Duodenal mucosa (tissue), 2 donors: ENCODE results near the gene GOLGA3.

Experiments used
- H3K27ac ChIP-seq: one replicate; pipeline ENCODE4 v1.7.0; 2013; ENCODE audit warnings: low read depth, low read length
- H3K27me3 ChIP-seq, 2 donors: one replicate each; pipeline ENCODE4 v1.7.0; 2013; ENCODE audit warnings: low read length in 2 of 2, control low read depth in 1 of 2; ENCODE audit not compliant: insufficient read depth in 2 of 2, control insufficient read depth in 1 of 2
- H3K36me3 ChIP-seq, 2 donors: one replicate each; pipeline ENCODE4 v1.7.0; 2013; ENCODE audit warnings: low read length in 2 of 2, control low read depth in 1 of 2; ENCODE audit not compliant: insufficient read depth in 2 of 2, control insufficient read depth in 1 of 2
- H3K4me1 ChIP-seq, 2 donors: one replicate each; pipeline ENCODE4 v1.7.0; 2013; ENCODE audit warnings: low read length in 2 of 2, control low read depth in 1 of 2; ENCODE audit not compliant: insufficient read depth in 2 of 2, control insufficient read depth in 1 of 2
- H3K4me3 ChIP-seq, 2 donors: one replicate each; pipeline ENCODE4 v1.7.0; 2013; ENCODE audit warnings: low read length in 2 of 2, low read depth in 1 of 2
- H3K9ac ChIP-seq, 2 donors: one replicate each; pipeline ENCODE4 v1.7.0; 2013; ENCODE audit warnings: low read length in 2 of 2, low read depth in 1 of 2
- H3K9me3 ChIP-seq, 2 donors: one replicate each; pipeline ENCODE4 v1.7.0; 2013; ENCODE audit warnings: low read length in 2 of 2, control low read depth in 1 of 2; ENCODE audit not compliant: control insufficient read depth in 1 of 2

The GOLGA3 gene

DNA sequence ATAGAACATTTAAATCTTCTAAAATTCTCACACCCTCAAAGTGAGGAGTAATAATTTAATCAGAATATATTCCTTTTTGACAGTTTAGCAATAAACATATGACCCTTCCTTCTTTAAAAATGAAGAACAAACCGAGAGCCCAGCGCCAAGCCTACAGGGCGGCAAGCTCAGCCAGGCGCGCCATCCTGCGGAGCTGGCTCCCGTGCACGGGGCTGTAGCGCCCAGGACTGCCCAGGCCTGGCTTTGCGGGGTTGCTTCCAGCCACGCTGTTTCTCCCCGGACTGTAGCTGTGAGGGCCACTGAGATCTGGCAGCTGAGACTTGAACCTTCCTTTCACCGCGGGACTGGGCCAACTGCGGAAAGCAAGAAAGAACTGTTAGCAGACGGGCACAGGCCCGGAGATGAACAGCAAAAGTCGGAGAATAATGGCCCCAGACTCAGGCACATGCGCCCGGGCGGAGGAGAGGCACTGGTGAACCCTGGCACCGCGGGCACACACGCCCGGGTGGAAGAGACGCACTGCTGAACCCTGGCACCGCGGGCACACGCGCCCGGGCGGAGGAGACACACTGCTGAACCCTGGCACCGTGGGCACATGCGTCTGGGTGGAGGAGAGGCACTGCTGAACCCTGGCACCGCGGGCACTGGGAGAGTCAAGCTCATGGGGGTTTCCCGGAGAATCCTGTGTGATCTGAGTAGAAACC lies 101.4 kb downstream of the GOLGA3 start:
- H3K27ac ChIP-seq = no peak overlapping the region
- no peaks in the 10 kb centered on the region for H3K4me1 ChIP-seq
- H3K36me3 ChIP-seq = peaks cover 39 to 83% of the 10 kb centered on the region in 2 donors
- no peak overlapping the region for H3K9ac ChIP-seq
- no peak overlapping the region for H3K4me3 ChIP-seq
- no peaks in the 10 kb centered on the region for H3K27me3 ChIP-seq
- no peaks in the 10 kb centered on the region for H3K9me3 ChIP-seq

DNA sequence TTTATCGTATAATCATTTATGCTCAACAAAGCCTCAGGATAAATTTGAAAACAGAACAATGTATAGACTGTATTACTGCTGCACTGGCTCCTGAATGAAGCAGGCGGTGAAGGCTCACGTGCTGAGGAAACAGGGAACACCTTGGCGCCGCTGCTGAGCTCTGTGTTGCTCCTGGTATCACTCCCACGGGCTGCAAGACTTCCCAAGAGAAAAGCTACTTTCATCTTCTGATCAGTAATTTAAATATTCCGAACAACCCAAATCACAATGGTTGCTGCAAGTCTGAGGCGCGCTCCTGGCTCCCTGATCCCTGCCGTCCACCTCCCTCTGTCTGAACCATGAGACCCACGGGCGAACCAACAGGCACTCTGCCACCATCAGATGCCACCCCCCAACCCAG lies 102.3 kb downstream of the GOLGA3 start:
- Histone ChIP-seq H3K27ac (no peak overlapping the region), H3K4me1 (no peaks in the 10 kb centered on the region), H3K27me3 (no peaks in the 10 kb centered on the region), H3K9me3 (no peaks in the 10 kb centered on the region), H3K36me3 (peaks cover 36 to 80% of the 10 kb centered on the region in 2 donors), H3K4me3 (no peak overlapping the region), H3K9ac (no peak overlapping the region)

DNA sequence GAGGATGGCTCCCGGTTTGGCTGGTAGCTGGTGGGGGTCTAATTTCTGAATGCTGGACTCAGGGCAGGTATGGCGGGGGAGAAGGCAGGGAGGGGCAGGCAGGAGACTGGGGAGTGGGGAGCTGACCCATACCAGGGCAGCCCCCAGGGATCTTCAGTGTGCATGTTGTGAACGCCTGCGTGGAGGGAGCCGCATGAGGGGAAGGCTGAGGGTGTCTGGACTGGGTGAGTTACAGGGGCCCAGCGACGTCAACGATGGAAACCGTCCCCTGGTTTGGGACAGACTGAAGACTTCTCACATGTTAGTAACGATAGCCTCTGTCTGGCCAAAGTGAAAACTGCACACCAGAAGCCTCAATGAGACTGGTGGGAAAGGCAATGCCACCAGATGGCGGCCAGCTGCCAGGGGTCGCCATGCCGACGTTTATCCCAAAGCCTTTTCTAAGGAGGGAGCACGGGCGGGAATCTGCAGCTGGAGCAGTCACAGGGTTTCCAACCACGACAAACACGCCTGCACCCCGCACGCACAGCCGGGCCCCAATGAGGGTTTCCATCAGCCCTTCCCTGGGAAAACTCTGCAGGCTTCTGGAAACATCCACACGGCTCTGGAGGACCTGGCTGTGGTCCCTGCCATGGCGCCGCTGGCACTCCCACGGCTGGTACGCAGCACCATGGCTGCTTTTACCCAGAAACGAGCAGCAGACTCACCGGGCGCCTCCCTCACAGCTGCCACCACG lies 104.0 kb downstream of the GOLGA3 start:
- H3K27ac ChIP-seq = no peak overlapping the region
- no peaks in the 10 kb centered on the region for H3K4me1 ChIP-seq
- H3K9ac ChIP-seq = no peak overlapping the region
- no peaks in the 10 kb centered on the region for H3K27me3 ChIP-seq
- H3K9me3 ChIP-seq = no peaks in the 10 kb centered on the region
- H3K4me3 ChIP-seq = no peak overlapping the region
- H3K36me3 ChIP-seq = peaks cover 42 to 78% of the 10 kb centered on the region in 2 donors

DNA sequence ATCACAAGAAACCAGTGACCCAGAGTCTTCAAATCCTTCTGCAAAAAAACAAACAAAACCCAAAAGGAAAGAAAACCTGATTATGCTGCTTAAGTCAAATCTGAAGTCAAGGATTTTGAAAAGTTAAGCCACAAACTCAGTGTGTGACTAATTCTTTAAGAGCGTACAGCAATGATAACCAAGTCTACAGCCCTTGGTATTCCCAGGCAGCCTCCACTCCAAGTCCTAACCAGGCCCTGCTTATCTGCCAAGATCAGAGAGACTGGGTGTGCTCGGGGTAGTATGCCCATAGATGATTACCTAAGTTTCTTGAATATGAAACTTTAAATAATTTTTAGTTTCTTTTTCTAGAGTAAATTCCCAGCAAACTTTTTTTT lies 104.9 kb downstream of the GOLGA3 start:
- H3K4me3 ChIP-seq = no peak overlapping the region
- no peak overlapping the region for H3K27ac ChIP-seq
- no peaks in the 10 kb centered on the region for H3K9me3 ChIP-seq
- H3K27me3 ChIP-seq = no peaks in the 10 kb centered on the region
- no peaks in the 10 kb centered on the region for H3K4me1 ChIP-seq
- peaks cover 45 to 84% of the 10 kb centered on the region in 2 donors for H3K36me3 ChIP-seq
- no peak overlapping the region for H3K9ac ChIP-seq

DNA sequence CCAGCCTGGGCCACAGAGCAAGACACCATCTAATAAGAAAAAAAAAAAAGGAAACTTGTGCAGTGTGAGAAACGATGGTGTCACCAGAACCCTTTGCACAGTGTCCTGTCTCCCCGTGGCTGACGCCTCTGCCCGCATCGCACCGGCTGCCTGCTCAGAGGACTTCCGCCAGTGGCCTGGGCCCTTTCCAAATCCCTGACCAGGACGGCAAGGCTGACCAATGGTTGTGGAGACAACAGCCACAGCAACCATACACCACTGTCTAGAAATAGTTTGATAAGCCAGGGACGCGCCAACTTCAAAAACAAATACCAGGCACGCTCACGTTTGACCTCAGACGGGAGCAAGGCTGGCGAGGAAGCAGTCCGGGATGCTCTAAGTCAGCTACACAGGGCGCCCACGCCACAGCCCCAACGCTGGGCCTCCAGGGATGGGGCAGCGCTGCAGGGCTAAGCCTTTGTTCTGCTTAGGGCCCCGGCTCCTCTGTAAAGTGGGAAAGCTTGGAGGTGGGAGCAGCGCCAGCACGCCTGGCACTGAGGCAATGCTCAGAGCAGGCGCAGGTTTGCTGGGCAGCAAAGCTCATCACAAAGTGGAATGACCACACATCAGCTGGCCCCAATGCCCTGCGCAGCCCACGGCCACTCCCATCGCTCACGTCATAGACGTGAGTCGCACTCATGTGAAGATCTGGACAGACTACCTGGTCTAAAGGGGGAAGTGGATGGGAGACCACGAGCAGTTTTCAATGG lies 105.5 kb downstream of the GOLGA3 start:
- peaks cover 47 to 82% of the 10 kb centered on the region in 2 donors for H3K36me3 ChIP-seq
- H3K9ac ChIP-seq = no peak overlapping the region
- H3K4me1 ChIP-seq = no peaks in the 10 kb centered on the region
- no peak overlapping the region for H3K27ac ChIP-seq
- H3K9me3 ChIP-seq = no peaks in the 10 kb centered on the region
- no peak overlapping the region for H3K4me3 ChIP-seq
- H3K27me3 ChIP-seq = no peaks in the 10 kb centered on the region

DNA sequence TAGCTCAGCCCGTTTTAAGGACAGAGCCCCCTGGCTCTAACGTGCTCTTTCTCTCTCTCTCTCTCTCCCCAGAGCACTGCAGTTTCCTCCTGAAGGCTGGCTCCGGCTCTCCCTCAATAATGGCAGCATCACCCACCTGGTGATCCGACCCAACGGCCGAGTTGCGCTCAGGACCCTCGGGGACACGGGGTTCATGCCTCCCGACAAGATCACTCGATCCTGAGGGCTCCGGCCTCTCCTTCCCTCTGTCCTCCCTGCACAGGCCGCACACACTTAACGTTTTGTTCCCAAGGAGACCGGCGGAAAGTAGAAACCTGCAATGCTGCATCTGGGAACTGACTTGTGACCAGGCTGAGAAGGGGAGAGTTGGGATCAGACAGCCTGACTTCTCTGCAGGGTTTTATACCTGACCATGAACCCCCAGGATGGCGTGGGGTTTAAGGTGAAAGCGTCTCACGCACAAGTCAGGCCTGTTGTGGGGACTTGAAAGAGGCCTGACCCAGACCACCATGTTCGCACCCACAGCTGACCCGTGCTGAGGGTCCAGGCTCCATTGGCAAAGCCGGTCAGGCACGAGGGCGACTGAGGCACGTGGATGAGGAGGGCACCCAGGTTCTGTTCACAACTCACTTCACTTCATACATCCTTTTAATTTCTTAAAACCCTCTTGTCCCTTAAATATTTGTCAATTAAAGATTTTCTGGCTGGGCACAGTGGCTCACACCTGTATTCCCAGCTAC lies 107.9 kb downstream of the GOLGA3 start:
- no peaks in the 10 kb centered on the region for H3K9me3 ChIP-seq
- H3K36me3 ChIP-seq = peaks cover 30 to 70% of the 10 kb centered on the region in 2 donors
- no peaks in the 10 kb centered on the region for H3K4me1 ChIP-seq
- H3K4me3 ChIP-seq = no peak overlapping the region
- no peak overlapping the region for H3K27ac ChIP-seq
- H3K9ac ChIP-seq = no peak overlapping the region
- no peaks in the 10 kb centered on the region for H3K27me3 ChIP-seq

DNA sequence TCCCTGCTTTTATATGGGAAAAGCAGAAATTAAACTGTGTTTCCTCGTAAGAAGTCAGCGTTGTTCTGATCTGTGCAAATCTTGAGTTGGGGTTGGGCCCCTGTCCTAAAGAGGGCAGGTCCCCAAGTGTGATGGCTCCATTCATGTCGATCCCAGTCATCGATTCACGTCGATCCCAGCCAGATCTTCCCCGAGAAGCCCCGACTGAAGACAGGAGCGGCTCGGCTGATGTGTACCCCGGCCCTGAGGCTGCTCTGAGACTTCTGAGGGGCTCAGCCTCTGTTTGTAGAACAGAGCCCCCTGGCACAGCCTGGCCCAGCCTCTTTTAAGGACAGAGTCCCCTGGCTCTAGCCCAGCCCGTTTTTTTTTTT lies 108.7 kb downstream of the GOLGA3 start:
- Histone ChIP-seq H3K27ac (no peak overlapping the region), H3K4me3 (no peak overlapping the region), H3K9me3 (no peaks in the 10 kb centered on the region), H3K27me3 (no peaks in the 10 kb centered on the region), H3K4me1 (no peaks in the 10 kb centered on the region), H3K36me3 (peaks cover 23 to 65% of the 10 kb centered on the region in 2 donors), H3K9ac (no peak overlapping the region)

DNA sequence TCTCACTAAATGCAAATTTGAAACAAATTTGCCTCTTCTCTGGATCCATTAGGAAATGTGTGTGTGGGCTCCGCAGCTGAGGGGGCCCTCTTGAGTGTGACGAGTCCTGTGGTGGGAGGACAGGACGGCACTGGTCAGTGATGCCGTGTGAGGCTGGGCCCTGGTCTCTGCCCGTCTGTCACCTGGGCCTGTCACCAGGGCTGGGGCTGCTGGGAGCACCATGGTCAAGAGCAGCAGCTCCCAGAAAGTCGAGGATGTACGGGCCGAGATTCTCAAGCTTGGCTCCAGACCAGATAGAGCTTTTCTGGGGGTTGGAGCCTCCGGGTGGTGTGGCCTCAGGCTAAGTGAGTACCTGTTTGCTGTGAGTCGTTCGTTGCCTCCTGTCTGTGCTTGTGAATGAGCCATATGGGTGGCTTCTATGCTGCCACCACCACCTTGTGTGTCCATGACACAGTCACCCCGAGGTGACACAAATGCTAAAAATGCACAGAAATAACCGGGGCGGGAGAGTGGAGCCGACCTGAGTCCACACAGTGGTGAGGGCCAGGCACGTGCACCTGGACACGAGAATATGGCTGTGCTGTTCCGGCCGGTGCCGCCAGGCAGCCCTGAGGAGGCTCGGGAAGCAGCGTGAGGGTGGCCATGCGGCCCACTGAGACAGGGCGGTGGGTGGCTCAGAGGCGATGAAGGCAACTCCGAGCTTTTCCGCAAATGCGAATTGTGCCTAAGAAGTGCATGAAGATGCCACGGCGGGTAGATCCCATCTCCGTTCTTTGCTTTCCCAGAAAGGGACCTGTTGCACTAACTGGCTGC lies 109.3 kb downstream of the GOLGA3 start:
- H3K36me3 ChIP-seq = peaks cover 17 to 63% of the 10 kb centered on the region in 2 donors
- H3K4me3 ChIP-seq = no peak overlapping the region
- H3K27ac ChIP-seq = no peak overlapping the region
- no peak overlapping the region for H3K9ac ChIP-seq
- no peaks in the 10 kb centered on the region for H3K27me3 ChIP-seq
- no peaks in the 10 kb centered on the region for H3K9me3 ChIP-seq
- no peaks in the 10 kb centered on the region for H3K4me1 ChIP-seq
